Measurements from ENCODE around the gene CTIF.

CTIF gene

GRCh38 chr18:48838921-48839818, 300.3 kb downstream of the CTIF start:
- peak; percentile 14 for DNase-seq

DNA sequence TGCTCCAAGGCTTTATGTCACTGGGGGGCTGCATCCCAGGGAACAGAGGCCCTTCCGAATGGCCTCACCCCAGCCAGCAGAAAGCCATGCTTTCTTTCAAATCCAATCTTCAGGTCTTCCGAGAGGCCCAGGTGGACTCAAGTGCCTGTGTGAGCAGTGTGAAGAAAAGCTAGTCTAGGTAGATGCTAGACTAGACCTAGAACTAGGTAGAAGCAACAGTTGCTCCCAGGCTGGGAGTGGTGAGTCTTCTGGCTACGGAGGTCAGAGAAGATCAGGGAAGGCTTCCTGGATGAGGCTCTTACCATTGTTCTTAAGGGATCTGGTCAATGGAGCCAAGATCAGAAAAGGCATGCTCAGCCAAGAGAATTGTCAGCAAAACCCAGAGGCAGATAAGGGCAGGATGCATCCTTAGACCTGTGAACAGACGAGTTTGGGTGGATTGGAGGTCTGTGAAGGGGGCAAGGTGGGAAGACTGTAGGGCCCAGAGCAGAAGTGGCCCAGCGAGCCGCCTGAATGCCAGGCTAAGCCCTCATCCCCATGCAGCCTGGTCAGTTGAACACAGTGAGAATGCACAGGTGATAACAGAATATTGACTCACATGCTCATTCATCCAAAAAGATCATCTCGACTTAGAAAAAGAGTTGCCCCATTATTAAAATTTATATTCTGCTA, 301.1 kb downstream of the CTIF start:
- no peak for DNase-seq

DNA sequence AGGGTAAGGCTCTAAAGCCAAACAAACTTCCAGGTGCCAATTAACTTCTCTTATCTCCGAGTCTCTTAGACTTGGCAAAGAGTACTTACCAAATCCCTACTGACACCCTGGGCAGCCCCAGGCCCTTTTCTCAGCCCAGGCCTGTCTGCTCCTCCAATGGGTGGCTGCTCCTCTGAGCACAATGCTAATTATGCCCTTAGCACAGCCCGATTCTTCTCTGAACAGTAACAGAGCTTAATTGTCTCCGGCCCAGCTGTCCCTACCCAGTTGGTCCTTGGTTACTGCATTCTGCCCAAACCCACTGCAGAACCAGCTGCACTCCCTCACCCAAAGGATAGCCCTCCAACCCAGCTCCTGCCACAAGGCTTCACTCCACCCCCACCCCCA, 301.7 kb downstream of the CTIF start:
- no peak for DNase-seq

DNA sequence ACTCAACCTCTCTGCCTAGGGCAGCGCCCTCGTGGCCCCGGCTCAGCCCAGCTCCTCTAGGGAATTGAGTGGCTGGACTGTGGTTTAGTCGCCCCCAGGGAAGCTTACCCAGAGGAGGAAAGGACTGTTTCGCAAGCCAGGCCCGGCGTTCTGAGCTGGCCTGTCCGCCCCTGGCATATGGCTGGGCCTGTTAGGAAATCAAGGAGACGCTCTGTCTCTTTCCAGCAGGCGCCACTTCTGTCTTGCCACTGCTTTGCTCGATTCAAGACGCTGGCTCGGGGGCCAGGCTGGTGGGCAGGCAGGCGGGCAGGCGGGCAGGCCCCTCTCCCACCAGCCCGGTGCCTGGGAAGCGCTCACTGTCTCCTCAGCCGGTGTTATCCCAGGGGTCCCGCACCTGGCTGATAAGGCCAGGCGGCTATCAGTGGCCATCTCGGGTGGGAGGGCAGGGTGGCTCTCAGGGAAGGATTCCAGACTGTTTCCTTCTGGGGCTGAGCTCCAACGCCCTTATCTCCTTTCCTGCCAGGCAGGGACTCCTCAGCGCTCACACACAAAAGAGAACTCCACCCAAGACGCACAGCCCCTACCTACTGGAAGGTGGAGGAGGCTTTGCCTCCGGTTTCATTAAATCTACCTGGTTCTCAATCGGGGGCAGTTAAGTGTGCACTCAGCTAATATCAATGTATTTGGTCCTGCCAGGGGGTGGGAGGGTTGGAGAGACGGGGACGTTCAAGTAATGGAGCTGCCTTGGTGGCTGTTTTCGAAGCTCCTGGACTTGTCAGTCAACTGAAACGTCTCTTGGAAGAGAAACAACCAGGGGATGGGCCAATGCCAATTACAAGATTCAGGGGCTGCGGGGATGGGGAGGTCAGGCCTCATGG, 302.8 kb downstream of the CTIF start:
- no peak for DNase-seq

GRCh38 chr18:48842259-48843061, 303.6 kb downstream of the CTIF start:
- DNase-seq: no peak

DNA sequence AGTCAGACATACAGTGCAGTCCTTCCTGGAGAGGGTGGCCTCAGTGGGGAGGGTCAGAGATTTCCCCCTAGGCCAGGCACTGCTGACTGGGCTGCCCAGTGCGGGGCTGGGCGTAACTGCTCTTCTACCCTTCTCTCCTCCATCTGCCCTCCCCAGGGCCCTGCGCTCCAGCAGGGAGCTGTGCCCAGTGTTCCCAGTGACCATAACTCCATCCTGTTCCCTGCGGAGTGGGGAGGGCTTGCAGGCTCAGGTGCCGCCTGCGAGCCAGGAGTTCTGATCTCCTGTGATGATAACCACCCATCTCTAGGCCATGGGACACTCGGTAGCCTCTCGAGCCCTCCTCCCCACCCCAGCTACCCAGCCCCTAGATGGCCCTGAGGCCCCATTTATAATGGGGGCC, 304.3 kb downstream of the CTIF start:
- no peak for DNase-seq

GRCh38 chr18:48843596-48843995, 304.8 kb downstream of the CTIF start:
- DNase-seq: no peak

DNA sequence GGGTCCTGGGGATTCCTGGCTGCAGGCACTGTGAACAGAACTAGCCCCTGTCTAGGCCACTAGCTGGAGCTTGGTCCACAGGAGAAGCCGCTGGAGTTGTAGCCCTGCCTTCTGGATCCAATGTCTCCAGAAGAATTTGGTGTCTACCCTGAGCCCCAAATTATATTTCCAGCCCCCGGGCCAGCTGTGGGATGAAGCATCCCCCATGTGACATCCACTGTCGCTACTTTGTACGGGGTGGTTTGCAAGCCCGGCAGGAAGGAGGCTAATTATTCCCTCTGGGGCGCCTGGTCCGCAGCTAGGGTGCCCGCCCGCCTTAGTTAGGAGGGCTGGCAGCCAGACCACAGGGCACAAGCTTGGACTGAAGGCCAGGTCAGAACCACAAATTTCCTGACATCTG, 305.4 kb downstream of the CTIF start:
- DNase-seq: no peak

DNA sequence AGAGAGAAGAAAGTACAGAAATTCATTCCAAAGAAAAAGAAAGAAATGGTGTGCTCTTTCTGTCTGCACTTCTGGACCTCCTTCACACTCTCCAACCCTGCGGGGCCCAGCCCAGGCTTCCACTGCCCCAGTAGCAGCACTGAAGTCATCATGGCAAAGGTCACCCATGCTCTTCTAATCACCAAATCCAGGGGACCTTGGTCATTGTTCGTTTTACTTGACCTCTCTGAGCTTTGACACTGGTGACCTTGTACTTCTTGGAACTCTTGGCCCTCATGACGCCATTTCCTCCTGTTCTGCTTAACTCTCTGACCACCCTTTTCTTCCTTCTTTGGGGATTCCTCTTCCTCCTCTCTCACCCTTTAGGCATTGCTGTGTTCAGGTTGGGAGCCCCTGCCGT, 306.3 kb downstream of the CTIF start:
- DNase-seq: no peak

GRCh38 chr18:48846423-48846932, 307.6 kb downstream of the CTIF start:
- no peak for DNase-seq

- DNase-seq: no peak
These were observed 309.1 kb downstream of the CTIF start for GRCh38 chr18:48847807-48848486.

DNA sequence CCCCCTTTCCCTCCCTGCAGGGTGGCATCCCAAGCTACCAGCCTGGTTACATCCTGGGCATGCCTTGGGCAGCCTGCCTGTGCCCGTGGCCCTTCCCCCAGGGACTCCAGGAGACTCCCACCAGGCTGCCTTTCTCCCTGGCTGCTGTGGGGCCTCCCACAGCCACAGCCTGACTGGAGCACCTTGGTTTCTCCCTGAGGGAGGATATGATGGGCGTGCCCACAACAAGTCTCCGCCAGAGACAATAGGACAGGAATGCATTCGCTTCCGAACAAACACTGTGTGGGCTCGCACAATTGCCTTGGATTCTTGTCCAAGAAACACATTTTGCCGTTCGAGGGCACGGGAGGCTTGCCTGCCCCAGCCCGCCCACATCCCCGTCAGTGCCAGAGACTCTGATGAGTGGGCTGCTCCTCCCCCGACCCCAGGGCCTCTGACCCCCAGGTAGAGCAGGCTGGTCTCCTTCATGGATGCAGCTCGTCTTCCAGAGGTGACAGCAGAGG, 309.9 kb downstream of the CTIF start:
- DNase-seq: no peak

DNA sequence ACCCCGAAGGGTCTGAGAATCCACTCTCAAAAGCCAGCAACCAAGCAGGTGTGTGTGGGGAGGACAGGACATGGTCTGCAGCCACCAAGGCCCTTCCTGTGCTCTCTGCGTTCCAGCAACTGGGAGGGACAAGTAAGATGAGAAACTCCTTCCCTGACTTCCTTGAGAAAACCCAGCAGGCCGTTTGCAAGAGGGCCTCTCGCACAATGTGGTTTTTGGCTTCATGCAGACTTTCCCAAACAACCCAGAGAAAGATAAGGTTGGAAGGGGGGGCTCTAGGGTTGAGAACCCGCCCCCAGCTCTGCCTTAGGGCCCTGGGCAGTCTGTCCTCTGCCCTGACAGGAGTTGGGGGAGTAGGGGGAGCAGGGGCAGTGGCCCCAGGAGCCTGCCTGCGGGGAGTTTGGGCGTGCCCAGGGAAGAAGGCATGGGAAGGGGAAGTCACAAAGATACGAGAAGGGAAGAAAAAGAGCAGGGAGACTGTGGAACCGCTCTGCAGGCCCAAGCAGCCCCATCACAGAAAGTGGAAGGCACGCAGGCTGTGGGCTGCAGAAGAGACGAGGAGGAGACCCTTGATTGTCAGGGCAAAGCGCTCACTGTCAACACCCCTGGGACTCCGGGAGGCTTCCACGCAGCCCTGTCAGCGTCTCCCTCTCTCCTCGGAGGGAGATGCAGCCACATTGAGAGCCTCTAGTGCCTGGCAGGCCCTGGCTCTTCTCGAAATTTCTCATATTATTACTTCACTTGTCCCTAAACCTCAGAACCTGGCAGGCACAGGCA, 312.2 kb downstream of the CTIF start:
- DNase-seq: no peak

- DNase-seq: no peak
These were observed 312.7 kb downstream of the CTIF start for GRCh38 chr18:48851599-48851960.

DNA sequence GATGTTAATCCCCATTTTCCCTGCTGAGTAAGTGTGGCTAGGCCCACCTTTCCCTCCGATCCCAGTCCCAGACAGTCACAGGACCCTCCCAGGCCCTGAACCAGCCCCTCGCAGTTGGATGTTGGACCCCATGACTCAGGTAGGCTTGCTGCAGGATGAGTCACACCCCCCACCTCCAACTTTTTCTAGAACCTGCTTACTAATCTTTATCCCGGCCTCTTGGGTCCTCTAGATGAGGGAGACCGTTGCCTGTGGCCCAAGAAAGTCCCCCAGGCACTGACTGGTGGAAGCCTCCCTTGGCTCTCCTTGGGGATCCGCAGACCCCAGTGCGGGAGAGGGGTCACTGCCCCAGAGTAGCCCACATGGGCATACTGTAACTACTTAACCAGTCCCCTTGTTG, 313.5 kb downstream of the CTIF start:
- no peak for DNase-seq

DNA sequence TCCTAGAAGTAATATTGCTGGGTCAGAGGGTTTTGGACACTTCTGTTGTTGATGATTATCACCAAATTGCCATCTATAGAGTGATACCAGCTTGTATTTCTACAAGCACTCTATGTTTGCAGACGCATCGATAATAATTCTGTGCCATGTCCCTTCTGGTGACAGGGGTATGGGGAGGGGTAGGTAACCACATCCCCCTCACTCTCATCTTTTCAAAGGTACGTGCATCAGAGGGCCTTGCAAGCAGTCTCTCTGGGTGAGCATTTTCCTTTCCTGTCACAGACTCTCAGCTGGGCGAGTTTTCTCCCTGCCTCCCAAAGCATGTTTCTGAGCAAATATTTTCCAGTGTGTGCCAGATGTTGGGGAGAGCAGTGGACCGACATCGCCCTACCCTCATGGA, 314.0 kb downstream of the CTIF start:
- DNase-seq: no peak

- no peak for DNase-seq
These were observed 314.8 kb downstream of the CTIF start for GRCh38 chr18:48853588-48853987.

GRCh38 chr18:48854780-48855179, 315.9 kb downstream of the CTIF start:
- no peak for DNase-seq

- DNase-seq: no peak
These were observed 316.9 kb downstream of the CTIF start for GRCh38 chr18:48855422-48856377.

Data from activated gamma-delta T cell (primary cell).